Glutamatergic neuron (in vitro differentiated cells): Measurements from ENCODE around the gene CTNNA2. TPM values are rescaled to one million over a fixed set of nuclear protein-coding genes. Genes with fewer than 3 reads are reported as not detected.
A peak's percentile ranks its signal among the peaks of the same experiment; 100 is the strongest.

Experiments used
- DNase-seq: peaks from one replicate; pipeline ENCODE4 v3.0.0; 2022
- H3K27ac Mint-ChIP-seq: one replicate; pipeline ENCODE4 v1.8.0; 2020; ENCODE audit warnings: mild to moderate bottlenecking, mixed read lengths, inconsistent platforms; ENCODE audit not compliant: unreplicated experiment
- H3K27me3 Mint-ChIP-seq: one replicate; pipeline ENCODE4 v1.8.0; 2020; ENCODE audit warnings: mild to moderate bottlenecking, moderate library complexity, mixed read lengths, inconsistent platforms; ENCODE audit not compliant: unreplicated experiment
- H3K36me3 Mint-ChIP-seq: one replicate; pipeline ENCODE4 v1.8.0; 2020; ENCODE audit warnings: mild to moderate bottlenecking, mixed read lengths, inconsistent platforms; ENCODE audit not compliant: unreplicated experiment
- H3K4me1 Mint-ChIP-seq: one replicate; pipeline ENCODE4 v1.8.0; 2020; ENCODE audit warnings: mild to moderate bottlenecking, low read depth, mixed read lengths, inconsistent platforms; ENCODE audit not compliant: unreplicated experiment
- H3K4me3 Mint-ChIP-seq: one replicate; pipeline ENCODE4 v1.8.0; 2020; ENCODE audit warnings: mild to moderate bottlenecking, mixed read lengths, inconsistent platforms; ENCODE audit not compliant: unreplicated experiment
- H3K9me3 Mint-ChIP-seq: one replicate; pipeline ENCODE4 v1.8.0; 2020; ENCODE audit warnings: mild to moderate bottlenecking, moderate library complexity, mixed read lengths, inconsistent platforms; ENCODE audit not compliant: unreplicated experiment
- total RNA-seq: library from RNA; stranded (reverse); fragmentation: NEBNext Ultra II Directional; extraction: Animal tissue kit (Norgen Biotek cat#: 25700); gene quantifications from one replicate; pipeline ENCODE4 v1.2.1, GENCODE V29; 2021; ENCODE audit not compliant: unreplicated experiment
- TF ChIP-seq, protein P1 (sequence below): fragments of 200-600 bp; sonication (generic); IDR thresholded peaks from one replicate; pipeline ENCODE4 v1.5.0; 2021; ENCODE audit not compliant: partially characterized antibody, unreplicated experiment

The CTNNA2 gene
- total RNA-seq, 1 donor from 2014 or later = 76.2 TPM

DNA sequence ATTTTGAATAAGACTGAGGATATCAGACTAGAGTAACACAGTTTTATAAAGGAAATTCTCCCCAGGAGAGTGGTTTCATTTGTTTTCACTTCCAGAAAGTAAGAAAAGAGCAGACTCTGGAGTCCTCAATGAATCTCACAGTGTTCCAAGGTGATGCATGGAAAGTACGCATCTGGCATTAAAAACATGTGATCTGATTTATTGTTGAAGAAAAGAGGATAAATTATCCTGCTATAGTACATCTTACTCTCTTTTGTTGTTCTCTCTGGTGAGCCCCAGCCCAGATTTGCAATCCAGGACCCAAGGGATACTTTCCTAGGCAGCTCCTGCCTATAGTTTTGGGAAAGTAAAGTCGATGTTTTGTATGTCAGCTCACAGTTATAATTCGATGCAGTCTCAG is 285.9 kb downstream of the CTNNA2 start:
- TF ChIP-seq, protein P1, sequence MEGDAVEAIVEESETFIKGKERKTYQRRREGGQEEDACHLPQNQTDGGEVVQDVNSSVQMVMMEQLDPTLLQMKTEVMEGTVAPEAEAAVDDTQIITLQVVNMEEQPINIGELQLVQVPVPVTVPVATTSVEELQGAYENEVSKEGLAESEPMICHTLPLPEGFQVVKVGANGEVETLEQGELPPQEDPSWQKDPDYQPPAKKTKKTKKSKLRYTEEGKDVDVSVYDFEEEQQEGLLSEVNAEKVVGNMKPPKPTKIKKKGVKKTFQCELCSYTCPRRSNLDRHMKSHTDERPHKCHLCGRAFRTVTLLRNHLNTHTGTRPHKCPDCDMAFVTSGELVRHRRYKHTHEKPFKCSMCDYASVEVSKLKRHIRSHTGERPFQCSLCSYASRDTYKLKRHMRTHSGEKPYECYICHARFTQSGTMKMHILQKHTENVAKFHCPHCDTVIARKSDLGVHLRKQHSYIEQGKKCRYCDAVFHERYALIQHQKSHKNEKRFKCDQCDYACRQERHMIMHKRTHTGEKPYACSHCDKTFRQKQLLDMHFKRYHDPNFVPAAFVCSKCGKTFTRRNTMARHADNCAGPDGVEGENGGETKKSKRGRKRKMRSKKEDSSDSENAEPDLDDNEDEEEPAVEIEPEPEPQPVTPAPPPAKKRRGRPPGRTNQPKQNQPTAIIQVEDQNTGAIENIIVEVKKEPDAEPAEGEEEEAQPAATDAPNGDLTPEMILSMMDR = no peak
- peaks cover 14% of the 10 kb centered on the region for H3K4me1 Mint-ChIP-seq
- H3K9me3 Mint-ChIP-seq = peaks cover 12% of the 10 kb centered on the region
- peaks cover 8% of the 10 kb centered on the region for H3K36me3 Mint-ChIP-seq
- H3K27me3 Mint-ChIP-seq = peaks cover 12% of the 10 kb centered on the region
- no peak overlapping the region for H3K4me3 Mint-ChIP-seq
- H3K27ac Mint-ChIP-seq = no peak overlapping the region
- no peak for DNase-seq

DNA sequence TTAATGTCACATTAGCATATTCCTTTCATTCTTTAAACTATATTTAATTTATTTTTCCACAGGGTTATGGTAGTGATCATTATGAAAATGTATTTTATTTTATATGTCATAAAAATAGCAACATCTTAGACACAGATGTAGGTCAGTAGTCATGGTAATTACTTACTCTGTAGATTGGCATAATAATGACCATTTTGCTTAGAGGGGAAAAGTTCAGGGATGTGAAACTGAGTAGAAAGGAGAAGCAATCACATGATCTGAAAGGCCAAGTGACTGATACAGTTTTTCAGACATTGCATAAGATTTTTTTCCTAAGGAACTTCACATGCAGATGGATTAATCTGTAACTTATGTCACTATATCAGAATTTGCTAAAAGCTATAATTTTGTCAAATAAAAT is 286.9 kb downstream of the CTNNA2 start:
- Mint-ChIP-seq H3K36me3 (peaks cover 8% of the 10 kb centered on the region), H3K4me3 (no peak overlapping the region), H3K9me3 (peaks cover 12% of the 10 kb centered on the region), H3K27me3 (peaks cover 12% of the 10 kb centered on the region), H3K4me1 (peaks cover 14% of the 10 kb centered on the region), H3K27ac (no peak overlapping the region)
- TF ChIP-seq, protein P1 = no peak
- DNase-seq = no peak

DNA sequence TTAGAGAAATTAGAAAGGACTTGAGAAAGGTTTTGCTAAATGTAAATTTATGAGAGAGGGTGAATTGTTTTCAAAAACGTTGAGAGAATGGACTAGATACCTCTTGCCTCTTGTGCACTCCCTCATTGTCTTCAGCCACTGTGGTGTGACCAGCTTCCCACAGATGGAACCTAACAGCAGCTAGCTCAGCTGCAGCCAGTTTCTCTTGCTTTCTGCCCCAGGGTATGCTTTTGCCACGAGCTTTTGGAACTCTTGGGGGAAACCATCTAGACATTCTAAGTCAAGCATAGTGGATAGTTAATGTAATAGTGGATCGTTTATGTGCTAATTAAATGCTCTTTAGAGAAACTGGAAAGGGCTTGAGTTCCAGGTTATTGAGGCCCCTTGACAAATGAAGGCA is 288.2 kb downstream of the CTNNA2 start:
- Mint-ChIP-seq H3K36me3 (peaks cover 8% of the 10 kb centered on the region), H3K27me3 (peaks cover 12% of the 10 kb centered on the region), H3K4me1 (peaks cover 14% of the 10 kb centered on the region), H3K4me3 (no peak overlapping the region), H3K9me3 (peaks cover 12% of the 10 kb centered on the region), H3K27ac (peak overlapping the region; percentile 77)
- TF ChIP-seq, protein P1 = no peak
- DNase-seq = peak; percentile 68

DNA sequence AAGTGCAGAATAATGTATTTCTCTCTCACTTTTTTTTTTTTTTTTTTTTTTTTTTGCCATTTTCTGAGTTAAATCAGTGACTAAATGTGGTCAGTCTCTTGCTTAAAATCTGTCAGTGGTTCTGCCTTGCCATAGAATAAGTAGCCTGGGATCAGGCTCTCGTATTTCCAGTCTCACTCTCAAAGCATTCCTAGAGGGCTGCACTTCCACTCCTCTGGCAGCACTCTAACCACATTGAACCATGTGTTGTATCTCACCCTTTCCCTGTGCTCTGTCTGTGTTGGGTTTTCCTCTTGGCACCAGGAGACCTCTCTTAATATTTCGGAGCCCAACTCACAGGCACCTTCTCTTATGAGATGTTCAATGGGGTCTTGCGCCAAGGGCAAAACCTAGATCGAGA is 304.4 kb downstream of the CTNNA2 start:
- H3K27ac Mint-ChIP-seq = no peak overlapping the region
- H3K4me3 Mint-ChIP-seq = no peak overlapping the region
- no peak for DNase-seq
- TF ChIP-seq, protein P1 = no peak
- H3K36me3 Mint-ChIP-seq = no peaks in the 10 kb centered on the region
- peaks cover 7% of the 10 kb centered on the region for H3K9me3 Mint-ChIP-seq
- no peaks in the 10 kb centered on the region for H3K4me1 Mint-ChIP-seq
- no peaks in the 10 kb centered on the region for H3K27me3 Mint-ChIP-seq

DNA sequence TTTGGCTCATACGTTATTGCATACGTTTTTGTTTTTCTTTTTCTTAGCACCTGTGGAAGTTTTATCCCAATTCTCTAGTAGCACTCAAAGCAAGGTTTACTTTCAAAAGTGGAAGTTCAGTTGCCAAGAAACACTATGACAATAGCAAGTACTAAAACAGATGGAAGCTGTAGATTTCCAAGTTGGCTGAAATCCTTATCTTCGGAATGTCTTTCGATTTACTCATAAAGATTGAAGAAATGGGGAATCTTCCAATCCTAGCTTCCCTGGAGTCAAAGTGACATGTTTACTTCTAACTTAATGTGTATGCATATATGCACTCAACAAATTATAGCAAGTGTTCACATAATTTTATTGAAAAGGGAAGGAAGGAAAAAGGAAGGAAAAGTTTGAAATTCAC is 307.4 kb downstream of the CTNNA2 start:
- H3K4me3 Mint-ChIP-seq = no peak overlapping the region
- TF ChIP-seq, protein P1 = no peak
- no peaks in the 10 kb centered on the region for H3K4me1 Mint-ChIP-seq
- no peak for DNase-seq
- no peaks in the 10 kb centered on the region for H3K27me3 Mint-ChIP-seq
- no peak overlapping the region for H3K27ac Mint-ChIP-seq
- H3K9me3 Mint-ChIP-seq = peaks cover 2% of the 10 kb centered on the region
- no peaks in the 10 kb centered on the region for H3K36me3 Mint-ChIP-seq
